HG03039 (cell line): ENCODE results near the gene TMX2.
"Not testable (repeated sequence)": the region's sequence is repeated elsewhere in the genome, so short reads cannot be mapped to it uniquely, and the experiment has no call there.

Experiments used
- ATAC-seq: cut with Tn5 transposase; IDR thresholded peaks from one replicate; pipeline ENCODE4 v1.9.1; 2021; ENCODE audit warnings: mild to moderate bottlenecking, moderate library complexity; ENCODE audit not compliant: unreplicated experiment

TMX2 gene

DNA sequence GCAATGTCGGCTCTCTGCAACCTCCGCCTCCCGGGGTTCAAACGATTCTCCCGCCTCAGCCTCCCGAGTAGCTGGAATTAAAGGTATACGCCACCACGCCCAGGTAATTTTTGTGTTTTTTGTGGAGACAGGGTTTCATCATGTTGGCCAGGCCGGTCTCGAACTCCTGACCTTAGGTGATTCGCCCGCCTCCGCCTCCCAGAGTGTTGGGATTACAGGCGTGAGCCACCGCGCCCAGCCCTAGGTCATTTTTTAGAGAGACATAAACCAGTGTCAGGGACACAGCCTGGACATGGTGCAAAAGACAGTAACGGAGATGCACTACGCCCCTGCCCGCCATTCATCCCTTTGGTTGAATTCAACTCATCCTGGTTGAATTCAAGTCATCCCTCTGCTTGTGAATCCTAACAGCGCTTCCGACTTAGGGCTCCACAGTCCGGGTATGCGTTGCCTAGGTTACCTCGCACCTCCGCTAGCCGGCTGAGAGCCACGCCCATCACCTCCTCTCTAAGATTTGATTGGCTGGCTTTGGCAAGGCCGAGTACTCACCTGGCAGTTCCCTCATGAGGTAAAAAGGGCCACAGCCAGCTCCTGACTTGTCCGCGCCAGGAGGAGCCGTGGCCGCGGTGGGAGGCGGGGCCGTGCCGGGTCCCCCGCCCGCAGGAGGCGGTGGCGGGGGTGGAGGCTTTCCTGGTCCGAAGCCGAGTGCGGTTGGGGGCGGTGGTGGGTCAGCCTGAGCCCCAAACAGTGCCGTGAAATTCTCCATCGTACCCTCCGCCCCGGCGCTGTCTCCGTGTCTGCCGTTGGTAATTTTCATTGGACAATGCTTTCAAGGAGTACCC, 758 bp upstream of the TMX2 start, which contains the start of gene MED19:
Gene MED19 (minus strand): TSS at position 802 of the 842 bp plus-strand sequence. CDS start 36 bp downstream, at position 766.
- peak; percentile 34 for ATAC-seq

DNA sequence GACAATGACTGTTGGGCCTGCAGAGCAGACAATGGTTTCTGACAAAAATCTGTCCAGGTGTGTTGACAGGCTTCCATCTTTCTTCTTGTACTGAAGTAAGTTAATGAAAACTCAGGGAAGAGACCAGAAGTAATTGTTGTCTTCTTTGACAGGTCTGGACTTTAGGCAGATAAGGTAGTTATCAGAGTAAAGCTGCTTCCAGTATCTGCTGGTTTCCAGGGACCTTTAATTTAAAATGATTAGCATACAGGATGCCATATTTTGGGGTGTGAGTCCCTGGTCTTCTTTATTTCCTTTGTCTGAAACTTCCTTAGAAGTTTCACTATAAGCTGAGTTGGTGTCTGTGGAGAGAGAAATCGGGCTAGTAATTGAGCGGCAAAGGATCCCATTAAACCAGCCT, 1.4 kb downstream of the TMX2 start:
- no peak for ATAC-seq

DNA sequence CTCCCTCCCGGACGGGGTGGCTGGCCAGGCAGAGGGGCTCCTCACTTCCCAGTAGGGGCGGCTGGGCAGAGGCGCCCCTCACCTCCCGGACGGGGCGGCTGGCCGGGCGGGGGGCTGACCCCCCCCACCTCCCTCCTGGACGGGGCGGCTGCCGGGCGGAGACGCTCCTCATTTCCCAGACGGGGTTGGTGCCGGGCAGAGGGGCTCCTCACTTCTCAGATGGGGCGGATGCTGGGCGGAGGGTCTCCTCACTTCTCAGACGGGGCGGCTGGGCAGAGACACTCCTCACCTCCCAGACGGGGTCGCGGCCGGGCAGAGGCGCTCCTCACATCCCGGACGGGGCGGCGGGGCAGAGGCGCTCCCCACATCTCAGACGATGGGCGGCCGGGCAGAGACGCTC, 4.3 kb downstream of the TMX2 start:
- not testable (repeated sequence) for ATAC-seq

DNA sequence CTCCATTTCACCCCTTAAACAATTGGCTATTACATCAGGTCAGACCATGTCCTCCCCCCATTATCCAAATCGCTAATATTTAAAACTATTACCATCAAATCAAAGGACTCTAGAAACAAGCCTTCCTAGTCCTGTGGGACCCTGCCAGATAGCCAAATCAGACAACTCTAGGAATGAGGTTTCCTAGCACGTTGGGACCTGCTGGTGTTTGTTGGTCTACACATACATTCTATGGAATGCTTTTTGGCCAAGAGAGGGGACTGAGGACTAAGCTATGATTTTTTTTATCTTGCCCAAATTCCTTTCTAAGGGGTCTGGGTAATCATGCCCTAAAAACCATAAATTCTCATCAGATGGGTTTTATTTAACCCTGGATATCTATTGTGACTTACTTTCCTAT, 14.8 kb downstream of the TMX2 start:
- ATAC-seq: no peak

DNA sequence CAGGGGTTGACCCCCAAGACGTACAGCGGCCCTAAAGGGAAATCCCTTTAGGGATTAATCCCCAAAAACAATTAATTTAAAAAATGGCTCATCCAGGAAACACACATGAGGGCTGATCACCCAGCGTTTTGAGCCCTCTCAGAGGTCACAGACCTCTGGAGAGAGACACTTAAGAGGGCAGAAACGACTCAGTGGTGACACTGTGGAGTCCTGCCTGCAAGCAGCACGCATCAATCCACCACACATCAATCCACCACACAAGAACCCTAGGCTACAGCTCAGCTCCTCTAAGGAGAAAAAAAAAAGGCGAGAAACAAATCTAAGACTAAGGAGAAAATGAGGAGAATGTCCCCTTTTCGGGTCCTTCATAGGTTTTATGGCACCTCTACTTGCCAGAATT, 16.4 kb downstream of the TMX2 start:
- ATAC-seq: no peak

DNA sequence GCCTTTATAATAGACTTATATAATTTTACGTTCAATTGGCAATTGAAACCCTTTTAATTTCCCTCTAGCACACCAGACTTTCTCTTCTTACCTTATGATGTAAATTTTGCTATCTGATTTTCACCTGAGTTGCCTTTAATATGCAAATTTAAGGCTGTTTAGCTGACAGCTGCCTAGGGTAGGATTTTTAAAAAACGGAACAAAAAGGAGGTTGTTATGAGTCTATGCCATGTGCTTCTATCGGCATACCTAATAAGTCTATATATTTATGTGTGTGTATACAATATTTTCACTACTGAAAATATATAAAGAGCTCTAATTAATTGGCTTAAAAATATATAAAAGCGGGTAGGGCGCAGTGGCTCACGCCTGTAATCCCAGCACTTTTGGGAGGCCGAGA, 17.1 kb downstream of the TMX2 start:
- ATAC-seq: no peak

DNA sequence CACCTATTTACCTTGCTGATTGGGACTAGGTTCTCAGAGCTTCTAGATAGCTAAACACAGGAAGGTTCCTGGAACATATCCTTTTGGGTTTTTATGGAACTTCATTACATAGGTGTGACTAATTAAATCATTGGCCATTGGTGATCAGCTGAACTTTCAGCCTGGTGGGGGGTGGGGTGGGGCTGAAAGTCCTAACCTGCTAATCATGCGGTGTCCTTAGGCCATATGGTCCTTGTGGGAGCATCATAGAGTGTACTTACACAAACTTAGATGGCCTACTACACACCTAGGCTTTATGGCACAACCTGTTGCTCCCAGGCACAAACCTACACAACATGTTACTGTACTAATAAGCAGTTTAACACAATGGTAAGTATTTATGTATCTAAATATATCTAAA, 20.3 kb downstream of the TMX2 start:
- ATAC-seq: no peak

DNA sequence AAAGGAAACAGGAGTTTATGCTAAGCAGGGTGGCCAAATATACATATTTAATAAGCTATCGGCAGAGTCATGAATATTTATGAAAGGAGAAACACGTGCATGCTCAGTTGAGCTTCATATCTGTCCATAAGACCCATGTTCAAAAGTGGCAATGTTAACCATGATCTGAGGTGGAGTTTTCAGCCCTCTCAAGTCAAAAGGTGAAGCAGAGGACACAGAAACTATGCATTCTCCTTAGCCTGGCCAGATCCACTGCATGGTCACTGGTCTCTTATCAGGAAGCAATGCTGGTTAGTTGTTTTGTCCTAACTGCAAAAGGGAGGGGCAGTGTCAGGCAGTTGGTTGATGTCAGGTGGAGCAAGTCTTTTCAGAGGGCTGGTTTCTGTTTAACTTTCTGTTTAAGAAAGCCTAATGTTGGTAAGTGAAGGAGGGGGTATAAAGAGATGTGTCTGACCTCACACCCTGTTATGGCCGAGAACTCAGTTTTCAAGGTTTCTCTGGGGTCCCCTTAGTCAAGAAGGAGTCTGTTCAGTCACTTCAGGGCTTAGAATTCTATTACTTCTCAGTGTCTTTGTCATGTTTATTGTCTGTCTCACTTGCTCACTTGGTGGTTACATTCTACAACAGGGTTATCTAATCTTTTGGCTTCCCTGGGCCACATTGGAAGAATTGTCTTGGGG, 23.4 kb downstream of the TMX2 start:
- ATAC-seq: no peak

DNA sequence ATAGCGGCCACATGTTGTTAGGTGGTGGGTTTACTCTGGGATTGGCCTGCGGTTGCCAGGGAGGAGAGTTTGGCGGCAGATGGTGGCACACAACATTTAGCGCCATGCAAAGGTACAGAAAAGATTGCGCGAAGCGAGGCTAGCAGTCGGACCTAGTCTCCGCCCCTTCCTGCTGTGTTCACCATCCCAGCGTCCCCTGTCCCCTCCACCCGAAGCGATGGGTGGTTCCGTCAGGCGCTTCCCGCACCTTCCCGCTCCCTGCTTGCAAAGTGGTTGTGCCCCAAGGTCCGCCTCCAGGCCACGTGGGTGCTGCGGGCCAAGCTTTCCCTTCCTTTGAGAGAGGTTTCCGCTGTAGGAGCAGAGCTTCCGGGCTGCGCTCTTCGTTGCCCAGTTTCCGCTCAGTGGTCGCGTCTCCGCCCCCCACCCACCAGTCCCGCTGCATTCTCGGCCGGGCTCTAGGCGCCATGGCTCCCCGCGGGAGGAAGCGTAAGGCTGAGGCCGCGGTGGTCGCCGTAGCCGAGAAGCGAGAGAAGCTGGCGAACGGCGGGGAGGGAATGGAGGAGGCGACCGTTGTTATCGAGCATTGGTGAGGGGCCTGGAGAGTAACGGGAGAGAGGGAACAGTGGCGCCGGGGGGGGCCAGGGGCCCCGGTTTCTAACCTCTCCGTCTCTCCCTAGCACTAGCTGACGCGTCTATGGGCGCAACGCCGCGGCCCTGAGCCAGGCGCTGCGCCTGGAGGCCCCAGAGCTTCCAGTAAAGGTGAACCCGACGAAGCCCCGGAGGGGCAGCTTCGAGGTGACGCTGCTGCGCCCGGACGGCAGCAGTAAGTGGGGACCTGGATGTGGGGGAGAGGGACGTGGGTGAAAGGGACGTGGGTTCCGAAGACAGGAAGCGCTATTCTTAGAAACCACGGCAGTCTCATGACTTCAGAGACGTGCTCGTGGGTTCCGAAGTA, 29.0 kb downstream of the TMX2 start, which contains the start of gene SELENOH:
Gene SELENOH (plus strand): TSS at position 360 of the 955 bp plus-strand sequence. CDS start 105 bp downstream, at position 465.
- peak; percentile 90 for ATAC-seq

DNA sequence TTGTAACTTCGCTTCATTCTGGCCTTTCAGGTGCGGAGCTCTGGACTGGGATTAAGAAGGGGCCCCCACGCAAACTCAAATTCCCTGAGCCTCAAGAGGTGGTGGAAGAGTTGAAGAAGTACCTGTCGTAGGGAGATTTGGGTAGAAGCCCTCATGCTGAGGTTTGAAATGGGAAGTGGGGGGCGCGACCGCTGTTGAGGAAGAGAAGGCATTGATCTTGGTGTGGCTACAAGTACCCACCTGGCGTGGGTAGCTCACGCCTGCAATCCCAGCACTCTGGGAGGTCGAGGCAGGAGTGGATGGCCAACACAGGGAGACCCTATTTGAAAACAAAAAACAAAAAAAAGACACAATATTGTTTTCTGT, 29.7 kb downstream of the TMX2 start:
- ATAC-seq: no peak

DNA sequence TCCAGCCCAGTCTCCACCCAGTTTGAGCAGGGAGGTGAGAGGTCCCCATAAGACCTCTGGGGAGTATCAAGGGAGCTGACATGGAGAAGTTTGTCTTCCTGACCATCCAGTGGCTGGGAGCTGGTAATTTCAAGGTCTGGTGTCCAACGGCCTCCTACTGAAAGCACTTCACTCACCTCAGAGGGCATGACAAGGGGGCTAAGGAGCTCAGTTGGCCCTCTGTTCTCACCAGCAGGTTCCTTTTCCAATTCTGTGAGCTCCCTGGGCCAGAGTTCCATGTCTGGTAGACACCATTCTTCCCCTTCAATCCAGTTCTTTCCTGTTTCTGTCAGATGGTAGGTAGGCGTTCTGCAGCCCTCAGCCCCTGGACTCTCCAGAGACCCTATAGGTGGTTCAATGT, 32.0 kb downstream of the TMX2 start:
- no peak for ATAC-seq

DNA sequence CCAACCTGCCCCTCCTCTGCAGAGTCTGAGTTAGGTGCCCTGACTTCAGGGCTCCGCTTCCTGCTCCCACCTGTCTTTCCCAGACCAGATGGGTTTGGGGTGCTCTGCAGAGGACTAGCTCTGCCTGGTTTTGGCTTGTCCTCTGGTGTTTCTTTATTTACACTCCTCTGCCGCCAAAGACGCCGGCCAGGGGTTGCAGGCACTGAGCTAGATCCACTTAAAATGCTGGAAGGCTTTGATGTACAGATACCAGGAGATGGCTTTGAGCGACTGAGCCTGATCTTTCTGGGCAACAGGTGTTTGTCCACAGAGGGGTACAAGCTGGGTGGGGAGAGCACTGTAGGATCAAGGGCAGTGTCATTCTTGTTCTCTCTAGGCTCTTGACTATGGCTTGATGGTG, 32.8 kb downstream of the TMX2 start:
- ATAC-seq: no peak

DNA sequence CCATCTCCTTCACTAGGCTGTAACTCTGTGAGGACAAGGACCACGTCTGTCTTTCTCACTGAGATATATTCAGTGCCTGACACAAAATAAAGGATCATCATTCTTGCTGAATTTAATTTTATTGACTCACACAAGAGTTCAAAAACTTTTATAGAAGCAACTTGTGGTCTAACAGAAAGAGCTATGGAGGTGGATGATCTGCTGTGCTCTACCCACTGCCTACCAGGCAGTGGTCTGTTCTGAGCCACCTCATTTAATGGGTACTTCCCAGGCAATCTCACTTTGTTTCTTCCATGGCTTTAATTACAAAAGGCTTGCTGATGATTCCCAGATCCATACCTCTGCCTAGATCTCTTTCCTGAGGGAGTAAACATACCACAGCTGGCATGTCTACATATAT, 34.5 kb downstream of the TMX2 start:
- no peak for ATAC-seq

DNA sequence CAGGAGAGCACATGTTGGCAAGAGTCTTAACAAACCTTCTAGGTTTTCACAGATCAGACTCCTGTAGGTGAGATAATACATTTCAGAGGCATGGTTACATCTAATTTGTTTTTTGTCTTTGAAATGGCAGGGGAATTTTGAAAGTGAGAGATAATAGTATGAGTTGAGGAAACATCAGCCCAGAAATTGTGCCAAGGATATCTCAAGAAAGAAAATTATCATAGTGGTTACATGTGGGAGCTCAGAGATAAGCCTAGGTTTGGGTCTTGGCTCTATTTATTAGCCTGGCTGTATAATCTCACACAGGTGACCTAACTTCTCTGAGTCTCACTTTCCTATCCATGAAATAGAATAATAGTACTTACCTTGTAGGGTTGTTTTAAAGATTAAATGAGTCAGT, 38.8 kb downstream of the TMX2 start:
- no peak for ATAC-seq

DNA sequence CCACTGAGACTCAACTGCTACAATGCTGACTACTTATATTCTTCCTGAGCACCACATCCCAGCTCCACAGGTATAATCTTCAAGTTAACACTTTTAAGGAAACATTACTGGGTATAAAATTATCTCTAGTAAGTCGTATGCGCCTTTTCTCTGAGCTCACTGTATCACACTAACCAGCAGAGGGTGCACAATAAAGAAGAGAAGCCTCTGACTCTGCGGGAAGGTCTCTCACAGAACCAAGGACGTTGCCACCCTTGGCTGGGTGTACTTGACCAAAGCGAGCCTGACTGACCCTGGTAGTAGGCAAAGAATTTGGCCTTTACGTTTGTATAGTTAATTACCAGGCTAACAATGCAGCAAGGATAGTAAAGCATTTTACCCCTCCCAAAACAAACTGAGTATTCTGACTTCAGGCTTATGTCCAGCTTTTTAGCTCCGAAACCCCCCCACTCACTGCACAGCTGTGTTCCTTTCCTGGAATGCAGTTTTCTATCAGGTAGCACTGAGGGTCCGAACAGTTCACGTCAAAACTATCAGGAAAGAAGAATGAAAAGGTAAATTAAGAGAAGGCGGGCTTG, 39.4 kb downstream of the TMX2 start, which contains the start of gene BTBD18:
Gene BTBD18 (minus strand): TSS at position 144 of the 578 bp plus-strand sequence. CDS start 631 bp downstream, outside the sequence.
- no peak for ATAC-seq

DNA sequence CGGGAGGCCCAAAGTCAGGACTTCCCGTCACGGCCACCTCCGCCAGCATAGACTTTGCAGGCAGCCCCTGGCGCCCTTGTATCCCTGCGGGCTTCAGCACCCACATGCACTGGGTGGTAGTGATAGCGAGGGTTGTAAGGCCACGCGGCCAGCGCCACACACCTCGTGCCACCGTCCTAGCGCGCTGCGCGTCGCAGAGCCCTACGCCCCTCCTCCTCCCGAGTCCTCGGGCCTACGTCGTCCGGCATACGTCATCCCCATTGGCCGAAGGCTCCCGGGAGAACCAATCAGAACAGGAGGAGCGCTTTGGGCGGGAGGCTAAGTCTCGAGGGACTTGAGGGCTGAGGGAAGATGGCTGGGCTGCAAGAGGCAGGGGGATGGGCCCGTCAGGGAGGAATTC, 40.6 kb downstream of the TMX2 start:
- ATAC-seq: no peak

DNA sequence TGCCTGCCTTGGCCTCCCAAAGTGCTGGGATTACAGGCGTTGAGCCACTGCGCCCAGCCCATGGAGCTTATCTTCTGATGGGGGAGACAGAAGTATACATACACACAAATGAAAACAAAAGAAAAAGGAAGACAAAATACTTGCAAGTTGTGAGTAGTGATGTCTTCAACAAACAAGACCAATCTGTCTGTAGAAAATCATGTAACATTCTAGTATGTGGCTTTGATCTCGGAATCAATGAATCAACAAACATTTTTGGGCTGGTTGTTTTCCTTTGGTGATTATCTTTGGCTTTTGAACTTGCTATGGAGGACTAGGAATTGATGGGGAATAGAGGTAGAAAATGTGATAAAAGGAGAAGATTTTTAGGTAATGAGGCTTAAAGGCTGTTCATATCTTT, 45.8 kb downstream of the TMX2 start:
- no peak for ATAC-seq

DNA sequence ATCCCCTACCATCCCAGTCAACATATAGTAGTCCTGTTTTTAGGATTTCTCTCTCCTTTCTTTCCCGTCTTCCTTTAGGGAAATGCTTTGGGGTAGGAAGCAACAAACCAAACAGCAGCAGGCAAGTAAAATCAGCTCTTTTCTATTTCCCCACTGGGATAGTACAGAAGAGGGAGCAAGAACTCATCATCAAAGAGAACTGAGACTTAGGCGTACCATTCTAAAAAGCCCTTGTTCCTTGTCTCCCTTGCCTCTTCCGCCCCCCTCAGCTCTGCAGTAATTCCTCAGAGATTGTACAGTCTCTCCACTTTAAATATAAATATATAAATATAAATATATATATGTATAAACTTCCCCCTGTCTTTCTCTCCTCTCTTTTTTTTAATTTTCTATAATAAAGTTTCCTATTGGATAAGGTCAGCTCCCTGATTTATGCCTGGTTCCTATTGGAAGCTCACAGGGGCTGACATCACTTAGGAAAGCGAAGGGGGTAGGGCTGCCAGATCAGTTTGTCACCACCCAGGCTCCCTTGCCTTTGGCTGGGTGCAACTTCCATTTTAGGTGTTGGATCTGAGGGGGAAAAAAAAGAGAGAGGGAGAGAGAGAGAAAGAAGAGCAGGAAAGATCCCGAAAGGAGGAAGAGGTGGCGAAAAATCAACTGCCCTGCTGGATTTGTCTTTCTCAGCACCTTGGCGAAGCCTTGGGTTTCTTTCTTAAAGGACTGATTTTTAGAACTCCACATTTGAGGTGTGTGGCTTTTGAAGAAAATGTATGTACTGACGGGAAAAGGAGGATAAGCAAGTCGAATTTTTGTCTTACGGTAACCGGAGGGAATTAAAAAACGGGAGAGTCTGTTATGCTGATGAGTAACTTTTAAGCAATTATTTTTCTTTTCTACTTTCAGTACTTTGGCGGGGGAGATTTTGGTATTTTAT, 49.2 kb downstream of the TMX2 start, which contains the start of gene CTNND1:
Gene CTNND1 (plus strand): TSS at position 502 of the 934 bp plus-strand sequence. CDS start 29,677 bp downstream, outside the sequence.
- peak; percentile 95 for ATAC-seq

DNA sequence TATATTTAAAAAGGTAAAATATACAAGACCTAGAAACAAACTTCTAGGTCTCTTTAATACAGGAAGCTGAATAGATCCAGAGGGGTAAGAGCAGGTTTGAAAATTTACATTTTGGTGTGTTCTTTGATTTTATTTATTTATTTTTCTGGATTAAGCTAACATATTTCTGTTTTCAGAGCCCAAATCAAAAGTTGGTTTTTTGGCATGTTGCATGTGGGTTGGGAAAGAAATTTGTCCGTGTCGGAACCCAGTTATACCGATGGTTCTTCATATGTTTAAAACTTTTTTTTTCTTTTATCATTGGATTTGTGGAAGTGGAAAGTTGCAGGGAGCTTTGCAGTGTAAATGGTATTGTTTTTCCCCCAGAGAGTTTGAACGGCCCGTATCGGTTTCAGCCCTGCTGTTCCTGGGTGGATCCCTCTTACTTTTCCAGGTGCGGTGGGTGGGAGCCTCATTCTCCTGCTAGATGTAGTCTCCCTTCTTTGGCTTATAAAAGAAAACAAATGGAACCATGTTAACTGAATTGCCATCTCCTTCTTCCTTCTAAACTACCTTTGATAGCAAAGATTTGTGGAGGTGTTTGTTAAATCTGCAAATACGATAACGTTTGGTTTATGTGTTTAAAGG, 50.0 kb downstream of the TMX2 start:
- ATAC-seq: no peak
